ENCODE data around the gene UVRAG. TPM values are rescaled to one million over a fixed set of nuclear protein-coding genes. Genes with fewer than 3 reads are reported as not detected.

The UVRAG gene
- polyA plus RNA-seq, 6 donors from 2014 or later: 39.6 to 94.0 (median 70.8) TPM

- H3K36me3 Mint-ChIP-seq: peaks cover 0 to 13% of the 10 kb centered on the region in 2 donors
- peaks cover 3 to 24% (median 13%) of the 10 kb centered on the region in 3 donors for H3K4me1 Mint-ChIP-seq
- no peaks in the 10 kb centered on the region for H3K9me3 Mint-ChIP-seq
- no peak overlapping the region for H3K4me3 Mint-ChIP-seq
- ATAC-seq (ENCODE audit: low read depth in 2 of 2) (peak; percentile 77 to 90), DNase-seq (peak; percentile 63)
- no peaks in the 10 kb centered on the region for H3K27me3 Mint-ChIP-seq
- H3K27ac Mint-ChIP-seq: peak overlapping the region in 1 of 6 donors; percentile 75
Measured at GRCh38 chr11:75802913-75803820, 11.8 kb upstream of the UVRAG start.

- no peak for DNase-seq
- H3K9me3 Mint-ChIP-seq: no peaks in the 10 kb centered on the region
- H3K4me1 Mint-ChIP-seq: peaks cover 18 to 23% (median 20%) of the 10 kb centered on the region in 3 donors
- no peaks in the 10 kb centered on the region for H3K36me3 Mint-ChIP-seq
- no peak for ATAC-seq (ENCODE audit: low read depth in 2 of 2)
- H3K27ac Mint-ChIP-seq: peak overlapping the region in 2 of 6 donors; percentile 24 to 78
- H3K4me3 Mint-ChIP-seq: no peak overlapping the region
- no peaks in the 10 kb centered on the region for H3K27me3 Mint-ChIP-seq
Measured at GRCh38 chr11:75809111-75809510, 5.9 kb upstream of the UVRAG start.

GRCh38 chr11:75809991-75810390, 5.0 kb upstream of the UVRAG start:
- H3K27ac Mint-ChIP-seq: peak overlapping the region in 1 of 6 donors; percentile 72
- peaks cover 0 to 1% (median 0%) of the 10 kb centered on the region in 7 donors for H3K9me3 Mint-ChIP-seq
- H3K36me3 Mint-ChIP-seq: no peaks in the 10 kb centered on the region
- no peak for ATAC-seq (ENCODE audit: low read depth in 2 of 2)
- H3K27me3 Mint-ChIP-seq: no peaks in the 10 kb centered on the region
- peak overlapping the region in 1 of 8 donors; percentile 54 for H3K4me3 Mint-ChIP-seq
- H3K4me1 Mint-ChIP-seq: peaks cover 19 to 25% (median 23%) of the 10 kb centered on the region in 3 donors
- no peak for DNase-seq

GRCh38 chr11:75810637-75811390, 4.2 kb upstream of the UVRAG start:
- H3K27ac Mint-ChIP-seq: peak overlapping the region in 2 of 6 donors; percentile 19 to 68
- no peaks in the 10 kb centered on the region for H3K27me3 Mint-ChIP-seq
- peaks cover 0 to 1% (median 0%) of the 10 kb centered on the region in 7 donors for H3K9me3 Mint-ChIP-seq
- peaks cover 19 to 25% (median 23%) of the 10 kb centered on the region in 3 donors for H3K4me1 Mint-ChIP-seq
- no peak for ATAC-seq (ENCODE audit: low read depth in 2 of 2)
- no peaks in the 10 kb centered on the region for H3K36me3 Mint-ChIP-seq
- H3K4me3 Mint-ChIP-seq: peak overlapping the region in 1 of 8 donors; percentile 54
- no peak for DNase-seq

- no peaks in the 10 kb centered on the region for H3K27me3 Mint-ChIP-seq
- no peaks in the 10 kb centered on the region for H3K36me3 Mint-ChIP-seq
- peaks cover 19 to 25% (median 23%) of the 10 kb centered on the region in 3 donors for H3K4me1 Mint-ChIP-seq
- H3K9me3 Mint-ChIP-seq: peaks cover 0 to 1% (median 0%) of the 10 kb centered on the region in 7 donors
- ATAC-seq (ENCODE audit: low read depth in 2 of 2) (no peak), DNase-seq (no peak)
- H3K27ac Mint-ChIP-seq: peak overlapping the region in 1 of 6 donors; percentile 19
- H3K4me3 Mint-ChIP-seq: peak overlapping the region in 1 of 8 donors; percentile 23
Measured at GRCh38 chr11:75811485-75811884, 3.5 kb upstream of the UVRAG start.

- H3K4me3 Mint-ChIP-seq: peak overlapping the region in 1 of 8 donors; percentile 5
- H3K27me3 Mint-ChIP-seq: no peaks in the 10 kb centered on the region
Measured at GRCh38 chr11:75812542-75813040, 2.4 kb upstream of the UVRAG start.

GRCh38 chr11:75813124-75813523, 1.9 kb upstream of the UVRAG start:
- Mint-ChIP-seq H3K36me3 (no peaks in the 10 kb centered on the region), H3K27ac (peak overlapping the region in 3 of 6 donors; percentile 74 to 98 (median 98)), H3K4me3 (peak overlapping the region in 4 of 8 donors; percentile 5 to 60 (median 18)), H3K9me3 (peaks cover 0 to 1% (median 0%) of the 10 kb centered on the region in 7 donors), H3K27me3 (no peaks in the 10 kb centered on the region), H3K4me1 (peaks cover 19 to 23% (median 20%) of the 10 kb centered on the region in 3 donors)
- DNase-seq (no peak), ATAC-seq (ENCODE audit: low read depth in 2 of 2) (no peak)

More at GRCh38 chr11:75812542-75813040, 2.4 kb upstream of the UVRAG start:
- ATAC-seq (ENCODE audit: low read depth in 2 of 2): no peak
- H3K4me1 Mint-ChIP-seq: peaks cover 19 to 21% (median 20%) of the 10 kb centered on the region in 3 donors
- peaks cover 0 to 1% (median 0%) of the 10 kb centered on the region in 7 donors for H3K9me3 Mint-ChIP-seq
- no peaks in the 10 kb centered on the region for H3K36me3 Mint-ChIP-seq
- DNase-seq: no peak
- H3K27ac Mint-ChIP-seq: peak overlapping the region in 1 of 6 donors; percentile 91

GRCh38 chr11:75813622-75814039, 1.4 kb upstream of the UVRAG start:
- peaks cover 19 to 26% (median 20%) of the 10 kb centered on the region in 3 donors for H3K4me1 Mint-ChIP-seq
- H3K27ac Mint-ChIP-seq: peak overlapping the region in 5 of 6 donors; percentile 74 to 99 (median 98)
- H3K9me3 Mint-ChIP-seq: peaks cover 0 to 1% (median 0%) of the 10 kb centered on the region in 7 donors
- DNase-seq (no peak), ATAC-seq (ENCODE audit: low read depth in 2 of 2) (no peak)
- no peaks in the 10 kb centered on the region for H3K27me3 Mint-ChIP-seq
- no peaks in the 10 kb centered on the region for H3K36me3 Mint-ChIP-seq
- peak overlapping the region in 2 of 8 donors; percentile 27 to 98 for H3K4me3 Mint-ChIP-seq

GRCh38 chr11:75814363-75814676, 690 bp upstream of the UVRAG start:
- H3K27me3 Mint-ChIP-seq: no peaks in the 10 kb centered on the region
- peak overlapping the region in 1 of 8 donors; percentile 98 for H3K4me3 Mint-ChIP-seq
- H3K27ac Mint-ChIP-seq: peak overlapping the region in 5 of 6 donors; percentile 89 to 99 (median 98)
- H3K36me3 Mint-ChIP-seq: no peaks in the 10 kb centered on the region
- DNase-seq (no peak), ATAC-seq (ENCODE audit: low read depth in 2 of 2) (peak; percentile 36 to 37)
- peaks cover 0 to 1% (median 0%) of the 10 kb centered on the region in 7 donors for H3K9me3 Mint-ChIP-seq
- peaks cover 19 to 32% (median 26%) of the 10 kb centered on the region in 3 donors for H3K4me1 Mint-ChIP-seq

GRCh38 chr11:75815345-75816168, 547 bp downstream of the UVRAG start:
- Mint-ChIP-seq H3K27ac (peak overlapping the region in 5 of 6 donors; percentile 89 to 99 (median 98)), H3K4me1 (peaks cover 20 to 32% (median 28%) of the 10 kb centered on the region in 3 donors), H3K36me3 (no peaks in the 10 kb centered on the region), H3K9me3 (peaks cover 0 to 1% (median 0%) of the 10 kb centered on the region in 7 donors), H3K4me3 (peak overlapping the region in 1 of 8 donors; percentile 98), H3K27me3 (no peaks in the 10 kb centered on the region)
- peak; percentile 65 for DNase-seq
- ATAC-seq (ENCODE audit: low read depth in 2 of 2): peak; percentile 6 to 10

GRCh38 chr11:75816561-75817239, 1.7 kb downstream of the UVRAG start:
- Mint-ChIP-seq H3K4me3 (no peak overlapping the region), H3K9me3 (peaks cover 0 to 1% (median 0%) of the 10 kb centered on the region in 7 donors), H3K27me3 (no peaks in the 10 kb centered on the region), H3K36me3 (peaks cover 0 to 7% of the 10 kb centered on the region in 2 donors), H3K27ac (no peak overlapping the region), H3K4me1 (peaks cover 22 to 44% (median 40%) of the 10 kb centered on the region in 3 donors)
- ATAC-seq (ENCODE audit: low read depth in 2 of 2) (no peak), DNase-seq (no peak)

GRCh38 chr11:75820645-75821044, 5.6 kb downstream of the UVRAG start:
- peaks cover 0 to 4% (median 0%) of the 10 kb centered on the region in 7 donors for H3K9me3 Mint-ChIP-seq
- DNase-seq: no peak
- H3K27me3 Mint-ChIP-seq: no peaks in the 10 kb centered on the region
- peak overlapping the region in 6 of 8 donors; percentile 44 to 83 (median 66) for H3K4me3 Mint-ChIP-seq
- H3K27ac Mint-ChIP-seq: peak overlapping the region in 3 of 6 donors; percentile 44 to 95 (median 94)
- peaks cover 0 to 17% of the 10 kb centered on the region in 2 donors for H3K36me3 Mint-ChIP-seq
- ATAC-seq (ENCODE audit: low read depth in 2 of 2): no peak
- peaks cover 31 to 61% (median 52%) of the 10 kb centered on the region in 3 donors for H3K4me1 Mint-ChIP-seq
